H4 (cell line): Measurements from ENCODE around the gene FABP6. TPM values are rescaled to one million over a fixed set of nuclear protein-coding genes. Genes with fewer than 3 reads are reported as not detected.

Experiments
- DNase-seq: peaks from one replicate; pipeline ENCODE4 v3.0.0-alpha.2; 2015; ENCODE audit warnings: low spot score
- total RNA-seq: library from RNA; depleted of rRNA; stranded (reverse); fragments of >200 nt; shearing (Covaris generic); gene quantifications from 2 replicates; pipeline ENCODE4 v1.2.3, GENCODE V29; 2014

The FABP6 gene
- total RNA-seq, 1 experiment from 2014 or later = not detected

GRCh38 chr5:160260881-160261815 is 31.8 kb downstream of the FABP6 start:
- DNase-seq = no peak

DNA sequence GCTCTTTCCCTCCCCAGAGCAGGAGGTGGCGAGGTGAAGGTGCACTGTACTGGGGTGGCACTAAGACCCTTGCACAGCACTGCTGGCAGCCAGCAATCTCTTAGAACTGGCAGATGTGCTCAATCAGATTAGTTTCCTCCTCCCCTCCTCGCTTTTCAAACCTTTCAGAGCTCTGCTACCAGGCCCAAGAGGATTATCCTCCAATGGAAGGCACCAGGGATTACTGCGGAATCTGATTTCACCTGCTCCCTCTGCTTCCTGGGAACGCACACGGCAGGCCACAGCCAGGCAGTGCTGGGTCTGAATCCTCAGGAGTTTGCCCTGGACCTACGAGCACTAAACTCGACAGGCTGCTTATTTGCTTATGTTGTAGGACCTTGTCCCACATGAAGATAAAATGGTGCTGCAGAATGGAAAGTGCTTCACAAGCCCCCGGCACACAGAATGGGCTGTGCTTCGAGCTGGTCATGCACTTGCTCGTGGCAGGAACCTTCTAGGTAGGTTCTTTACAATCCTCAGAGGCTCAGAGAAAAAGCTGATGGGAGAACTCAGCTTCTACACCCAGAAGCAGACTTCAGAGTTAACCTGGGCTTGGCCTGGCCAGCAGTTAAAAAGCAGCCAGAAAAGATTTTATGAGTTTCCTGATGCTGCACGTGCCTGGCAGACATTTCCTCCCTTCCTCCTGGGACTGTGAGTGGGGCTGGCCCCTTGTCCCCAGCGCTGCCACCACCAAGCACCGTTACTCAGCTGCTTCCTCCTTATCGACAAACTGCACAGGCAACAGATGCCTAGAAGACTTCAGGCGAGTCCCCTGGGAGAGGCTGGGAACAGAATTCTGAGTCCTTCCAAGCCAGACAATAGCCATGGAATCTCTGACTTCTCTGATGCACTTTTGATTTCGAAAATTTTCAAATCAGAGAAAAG is 33.1 kb downstream of the FABP6 start:
- DNase-seq = no peak

GRCh38 chr5:160263326-160263855 is 34.1 kb downstream of the FABP6 start:
- DNase-seq = no peak

DNA sequence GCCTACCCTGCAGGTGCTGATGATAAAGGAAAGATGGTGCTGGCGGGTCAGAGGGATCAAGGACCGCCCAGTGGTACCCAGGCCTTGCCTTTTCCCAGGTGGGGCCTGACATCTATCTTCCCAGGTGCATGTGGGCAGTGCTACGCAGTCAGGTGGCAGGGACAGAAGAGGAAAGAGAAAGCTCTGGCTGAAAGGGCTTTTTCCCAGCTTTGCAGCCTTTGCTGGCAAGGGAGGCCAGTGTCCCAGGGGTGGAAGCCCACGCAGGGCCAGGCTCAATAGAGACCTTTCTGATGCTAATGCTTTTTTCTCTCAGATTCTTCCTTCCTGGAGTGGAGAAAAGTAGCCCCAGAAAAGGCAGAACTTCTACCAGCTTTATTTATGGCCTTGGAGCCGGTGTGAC is 36.7 kb downstream of the FABP6 start:
- no peak for DNase-seq

DNA sequence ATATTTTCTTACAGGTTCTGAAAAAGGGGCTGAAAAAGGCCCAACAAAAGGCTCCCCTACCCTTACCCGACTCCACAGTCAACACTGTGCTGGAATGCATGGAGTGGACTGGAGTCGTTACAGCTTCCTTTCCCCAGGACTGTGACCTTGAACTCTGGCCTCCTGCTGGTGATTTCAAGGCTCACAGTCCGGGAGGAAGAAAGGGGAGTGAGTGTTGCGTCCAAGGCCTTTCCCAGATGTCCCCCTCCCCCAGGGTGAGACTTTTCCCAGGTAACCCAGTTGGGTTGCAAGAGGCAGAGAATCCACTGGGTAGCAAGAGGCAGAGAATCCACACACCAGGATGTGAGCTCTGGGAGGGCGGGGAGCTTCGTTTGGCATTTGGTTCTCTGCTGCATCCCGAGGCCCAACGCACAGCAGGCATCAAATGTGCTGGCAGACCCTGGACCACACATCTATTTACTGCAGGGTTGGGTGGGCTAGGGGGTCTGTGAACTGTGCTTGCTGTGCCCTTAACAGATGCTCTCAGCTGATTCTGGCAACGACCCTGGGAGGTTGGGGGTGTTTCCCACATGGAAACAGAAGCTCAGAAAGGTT is 37.5 kb downstream of the FABP6 start:
- DNase-seq = no peak

DNA sequence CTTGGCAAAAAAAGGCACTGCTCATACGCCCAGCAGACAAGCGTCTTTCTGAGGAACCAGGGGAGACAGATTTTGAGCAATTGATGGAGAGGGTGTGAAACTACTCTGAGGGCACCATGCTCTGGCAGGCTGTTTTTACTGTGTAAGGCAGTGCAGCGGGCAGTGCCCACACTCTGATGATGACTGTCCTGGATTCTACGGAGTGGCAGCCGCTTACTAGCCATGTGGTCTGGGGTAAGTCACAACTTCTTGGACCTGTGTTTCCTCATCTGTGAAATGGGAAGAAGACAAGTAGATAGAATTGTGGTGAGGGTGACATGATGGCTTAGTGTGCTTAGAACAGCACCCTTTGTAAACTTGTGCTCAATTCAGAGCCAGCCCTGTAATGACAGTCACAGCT is 38.8 kb downstream of the FABP6 start:
- no peak for DNase-seq

DNA sequence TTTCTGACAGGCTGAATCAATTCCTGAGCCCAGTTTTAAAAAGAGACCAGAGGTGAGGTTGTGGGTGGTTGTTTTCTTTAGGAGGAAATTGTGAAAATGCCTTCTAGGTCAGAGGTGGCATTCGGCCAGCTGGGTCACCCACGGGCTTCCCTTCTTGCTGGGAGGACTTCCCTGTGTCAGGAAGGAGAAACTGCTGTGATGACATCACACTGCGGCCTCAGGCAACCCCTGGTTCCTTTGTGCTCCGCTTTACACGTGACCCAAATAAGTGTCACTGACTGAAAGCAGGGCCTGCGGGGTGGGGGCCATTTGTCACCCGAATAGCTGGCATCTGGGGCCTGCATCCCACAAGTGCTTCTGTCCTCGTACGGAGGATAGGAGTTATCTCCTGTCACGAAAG is 39.7 kb downstream of the FABP6 start:
- DNase-seq = peak; percentile 86

- DNase-seq = no peak
Observed at GRCh38 chr5:160270704-160271103, 41.4 kb downstream of the FABP6 start.

- DNase-seq = no peak
Observed at GRCh38 chr5:160271396-160271795, 42.1 kb downstream of the FABP6 start.

- no peak for DNase-seq
Observed at GRCh38 chr5:160271836-160272235, 42.5 kb downstream of the FABP6 start.

GRCh38 chr5:160272264-160272663 is 43.0 kb downstream of the FABP6 start:
- no peak for DNase-seq

- DNase-seq = no peak
Observed at GRCh38 chr5:160272889-160273288, 43.6 kb downstream of the FABP6 start.

DNA sequence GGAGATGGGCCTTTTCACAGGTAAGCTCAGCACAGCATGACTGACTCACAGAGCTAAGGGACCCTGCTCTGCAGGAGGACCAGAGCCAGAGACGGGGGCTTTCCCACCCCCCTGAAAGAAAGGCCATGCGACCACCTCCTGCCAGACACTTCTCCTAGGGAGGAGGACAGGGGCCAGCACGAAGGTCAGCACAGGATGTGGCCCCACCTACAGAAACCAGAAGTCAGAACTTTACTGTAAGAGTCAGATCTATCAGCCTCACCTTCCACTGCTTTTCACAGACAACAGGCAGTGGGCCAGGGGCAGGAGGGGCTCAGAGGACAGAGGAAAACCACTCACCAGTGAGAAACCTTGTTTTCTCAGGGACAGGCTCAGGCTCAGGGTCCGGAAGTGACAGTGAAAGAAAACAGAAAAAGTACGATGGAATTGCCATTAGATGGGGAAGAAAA is 45.2 kb downstream of the FABP6 start:
- DNase-seq = no peak

GRCh38 chr5:160278343-160278742 is 49.0 kb downstream of the FABP6 start:
- DNase-seq = no peak

GRCh38 chr5:160280384-160281095 is 51.2 kb downstream of the FABP6 start:
- no peak for DNase-seq

DNA sequence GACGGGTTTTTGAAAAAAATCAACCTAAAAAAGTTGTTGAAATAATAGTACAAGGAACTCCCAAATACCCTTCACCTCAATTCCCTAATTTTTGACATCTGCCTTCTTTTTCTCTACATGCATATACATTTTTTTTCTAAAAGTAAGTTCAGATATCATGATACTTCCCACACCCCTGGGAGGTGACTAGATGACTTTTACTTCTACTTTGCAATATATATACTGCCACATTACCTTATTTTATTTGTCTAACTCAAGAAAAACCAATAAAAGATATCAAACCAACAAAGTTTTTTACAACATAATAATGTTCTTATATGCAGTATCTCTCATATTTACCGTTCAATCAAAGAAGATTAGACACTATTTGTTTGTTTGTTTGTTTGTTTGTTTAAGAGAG is 52.0 kb downstream of the FABP6 start:
- DNase-seq = no peak

GRCh38 chr5:160284291-160284873 is 55.1 kb downstream of the FABP6 start:
- DNase-seq = no peak

DNA sequence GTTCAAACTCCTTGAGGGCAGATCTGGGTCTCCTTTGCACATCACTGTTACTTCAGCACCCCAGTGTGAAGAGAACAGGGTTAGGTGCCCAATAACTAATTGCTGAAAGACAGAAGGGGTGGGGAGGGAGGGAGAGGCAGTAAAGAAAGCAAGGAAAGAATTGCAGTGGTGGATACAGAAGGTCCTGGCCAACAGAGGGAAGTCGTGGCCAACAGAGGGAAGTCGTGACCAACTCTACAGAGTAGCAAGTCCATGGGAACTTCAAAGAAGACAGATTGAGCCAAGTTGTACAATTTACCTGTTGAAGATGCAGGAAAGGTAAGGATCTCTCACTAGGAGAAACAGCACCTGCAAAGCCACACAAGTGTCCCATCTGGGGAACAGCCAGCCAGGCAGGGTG is 56.0 kb downstream of the FABP6 start:
- no peak for DNase-seq

DNA sequence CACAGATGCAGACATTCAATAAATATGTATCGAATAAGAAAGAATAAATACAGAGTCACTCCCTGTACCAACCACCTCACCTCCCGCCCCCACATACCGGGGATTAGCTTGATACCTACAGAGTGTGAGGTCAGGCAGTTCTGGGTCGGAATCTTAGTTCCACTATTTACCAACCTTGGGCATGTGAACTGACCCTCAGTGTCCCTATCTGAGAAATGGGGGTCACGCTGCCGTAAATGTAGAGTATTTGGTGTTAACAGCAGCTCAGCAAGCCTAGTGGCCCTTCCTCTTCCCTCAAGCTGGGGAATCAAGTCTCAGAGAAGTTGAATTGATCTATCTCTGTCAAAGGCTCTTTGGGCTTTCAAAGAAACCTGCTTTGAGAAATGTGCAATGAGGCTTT is 57.6 kb downstream of the FABP6 start:
- no peak for DNase-seq

DNA sequence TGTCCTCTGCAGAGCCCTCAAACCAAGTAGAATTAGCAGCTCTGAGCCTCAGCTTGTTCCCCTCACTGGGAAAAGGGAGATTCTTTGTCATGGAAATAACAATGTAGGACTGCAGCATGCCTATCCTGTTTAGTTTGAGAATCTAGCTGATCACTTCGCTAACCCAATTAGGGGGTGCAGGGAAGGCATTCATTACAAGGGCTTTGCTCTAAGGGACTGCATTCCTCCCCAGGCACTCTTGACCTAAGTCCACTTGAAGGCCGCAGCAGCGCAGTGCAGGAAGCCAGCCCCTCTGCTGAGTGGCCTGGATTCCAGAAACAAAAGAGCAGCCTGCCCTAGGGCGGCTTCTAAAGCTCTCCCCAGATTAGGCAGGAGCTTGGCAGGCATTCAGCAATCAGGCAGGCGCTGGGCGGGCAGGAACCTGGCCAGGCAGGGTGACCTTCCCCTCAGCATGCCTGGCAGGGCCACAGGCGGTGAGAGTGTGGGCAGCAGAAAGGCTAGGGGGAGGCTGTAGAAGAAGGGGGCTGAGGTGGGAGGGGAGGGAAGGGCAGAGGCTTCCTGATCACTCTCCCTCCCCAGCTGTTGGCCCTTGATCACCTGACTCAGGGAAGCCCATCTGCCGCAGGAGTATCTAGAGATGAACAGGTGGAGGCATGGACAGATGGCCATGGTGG is 58.2 kb downstream of the FABP6 start:
- DNase-seq = peak; percentile 29
